ENCODE data around the gene SPEM2.

SPEM2 gene

GRCh38 chr17:7389924-7390910 lies 35.2 kb upstream of the SPEM2 start:
- TF ChIP-seq POU2F2 (IDR thresholded peaks at IDR 0.05; ENCODE audit: low read depth, low read length), result no peak
- no peak for TF ChIP-seq POLR2AphosphoS5 (IDR thresholded peaks at IDR 0.05; ENCODE audit: low read depth, low read length)
- no peak for TF ChIP-seq PAX5 (IDR thresholded peaks at IDR 0.05; ENCODE audit: insufficient read depth, low read length, severe bottlenecking)
- no peak for TF ChIP-seq POLR2A (IDR thresholded peaks at IDR 0.05; ENCODE audit: low read depth, low read length)
- TF ChIP-seq SPI1 (IDR thresholded peaks at IDR 0.05; ENCODE audit: low read depth, low read length), result no peak
- no peak for TF ChIP-seq TAF1 (IDR thresholded peaks at IDR 0.05; ENCODE audit: low read depth, low read length)

GRCh38 chr17:7391307-7391706 lies 34.1 kb upstream of the SPEM2 start:
- DNase-seq (ENCODE audit: insufficient read length, low spot score), result no peak
- no peak for TF ChIP-seq SPI1 (IDR thresholded peaks at IDR 0.05; ENCODE audit: low read depth, low read length)
- TF ChIP-seq POLR2A (IDR thresholded peaks at IDR 0.05; ENCODE audit: low read depth, low read length), result no peak
- no peak for FAIRE-seq

More at GRCh38 chr17:7389924-7390910, 35.2 kb upstream of the SPEM2 start:
- no peak for FAIRE-seq
- no peak for DNase-seq (ENCODE audit: insufficient read length, low spot score)

DNA sequence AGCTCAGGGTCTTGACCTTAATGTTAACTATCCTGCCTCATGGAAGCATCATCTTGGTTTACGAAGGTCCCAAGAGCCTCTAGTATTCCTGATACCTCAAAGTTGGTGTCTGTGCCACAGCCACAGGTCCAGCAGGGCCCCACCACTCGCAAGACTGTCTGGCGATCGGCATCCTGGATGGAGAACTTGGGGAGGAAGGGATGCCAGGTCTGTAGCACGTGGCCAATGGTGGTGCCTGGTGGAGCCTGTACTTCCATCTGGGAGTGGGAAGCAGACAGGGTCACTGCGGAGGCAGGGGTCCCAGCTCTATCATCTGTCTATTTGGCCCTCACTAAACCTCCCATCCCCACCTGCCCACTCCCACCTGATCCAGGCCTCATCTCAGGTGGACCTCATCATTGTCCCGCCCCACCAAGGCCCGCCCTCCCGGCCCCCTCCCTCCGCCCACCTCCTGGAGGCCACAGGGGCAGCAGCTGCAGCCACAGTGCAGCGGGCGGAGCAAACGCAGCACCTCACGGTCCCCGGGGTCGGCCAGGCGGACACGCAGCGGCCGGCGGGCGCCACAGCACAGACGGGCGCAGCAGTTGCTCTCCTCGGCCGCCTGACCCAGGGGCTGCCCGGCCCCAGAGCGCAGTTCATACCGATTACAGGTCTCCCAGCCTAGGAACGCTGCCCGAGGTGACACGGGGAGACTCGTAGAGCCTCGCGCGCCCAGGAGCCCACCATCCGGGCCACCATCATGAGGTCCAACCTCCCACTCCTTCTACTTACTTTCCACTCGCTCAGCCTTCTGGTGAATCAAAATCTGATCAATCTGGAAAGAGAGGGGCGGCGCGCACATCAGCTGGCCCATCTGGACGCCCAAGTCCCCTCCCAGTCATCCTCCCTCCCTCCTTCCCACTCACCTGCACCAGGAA lies 32.5 kb upstream of the SPEM2 start:
- TF ChIP-seq TAF1 (IDR thresholded peaks at IDR 0.05; ENCODE audit: low read depth, low read length) (no peak), POLR2AphosphoS5 (IDR thresholded peaks at IDR 0.05; ENCODE audit: low read depth, low read length) (no peak), SPI1 (IDR thresholded peaks at IDR 0.05; ENCODE audit: low read depth, low read length) (no peak), POLR2A (IDR thresholded peaks at IDR 0.05; ENCODE audit: low read depth, low read length) (no peak)
- DNase-seq (ENCODE audit: insufficient read length, low spot score) (no peak), FAIRE-seq (peak; percentile 23)

- TF ChIP-seq PAX5 (IDR thresholded peaks at IDR 0.05; ENCODE audit: insufficient read depth, low read length, severe bottlenecking) (no peak), SPI1 (IDR thresholded peaks at IDR 0.05; ENCODE audit: low read depth, low read length) (no peak), POU2F2 (IDR thresholded peaks at IDR 0.05; ENCODE audit: low read depth, low read length) (no peak), TAF1 (IDR thresholded peaks at IDR 0.05; ENCODE audit: low read depth, low read length) (no peak), POLR2A (IDR thresholded peaks at IDR 0.05; ENCODE audit: low read depth, low read length) (no peak), POLR2AphosphoS5 (IDR thresholded peaks at IDR 0.05; ENCODE audit: low read depth, low read length) (no peak)
- peak; percentile 86 for FAIRE-seq
Observed at GRCh38 chr17:7393613-7394451, 31.6 kb upstream of the SPEM2 start.

DNA sequence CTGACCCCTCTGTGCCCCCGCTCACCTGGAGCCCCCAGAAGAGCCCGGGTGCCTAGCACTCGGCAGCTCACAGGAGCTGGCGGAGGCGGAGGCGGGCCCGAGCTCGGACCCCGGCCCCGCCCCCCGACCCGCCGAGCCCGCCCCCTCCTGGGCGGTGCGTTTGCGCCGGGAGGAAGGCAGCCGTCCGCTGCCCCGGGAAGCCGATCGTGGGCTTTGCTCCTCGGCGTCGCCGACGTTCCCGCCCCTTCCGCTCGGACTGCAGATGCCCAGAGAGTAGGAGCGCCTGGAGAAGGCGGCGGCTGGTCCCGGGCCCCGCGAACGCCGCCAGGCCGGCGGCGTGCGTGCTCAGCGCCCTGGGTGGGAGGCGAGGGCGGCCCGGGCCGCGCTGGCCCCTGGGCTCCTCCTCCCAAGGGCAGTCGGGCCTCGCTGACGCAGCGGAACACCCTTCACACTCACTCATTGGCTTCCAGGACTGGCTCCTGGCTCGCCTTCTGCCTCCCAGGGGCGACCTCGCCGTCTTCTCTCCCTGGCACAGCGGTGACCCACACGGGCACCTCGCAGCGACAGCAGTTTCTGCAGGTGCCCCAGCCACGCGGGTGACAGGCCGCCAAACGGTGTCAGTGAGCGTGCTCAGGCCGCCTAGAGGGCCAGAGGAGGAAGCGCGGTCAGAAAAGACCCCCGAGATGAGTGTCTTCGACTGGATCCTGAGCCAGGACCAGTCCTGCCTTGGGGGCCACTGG lies 30.8 kb upstream of the SPEM2 start, which contains the start of gene PLSCR3:
Gene PLSCR3, minus strand, starts transcription at position 74 of the 740 bp plus-strand sequence. CDS start 415 bp downstream, outside the sequence.
- TF ChIP-seq POLR2A (IDR thresholded peaks at IDR 0.05; ENCODE audit: low read depth, low read length), result peak; percentile 22; the same call in 1 of the 2 replicates
- TF ChIP-seq PAX5 (IDR thresholded peaks at IDR 0.05; ENCODE audit: insufficient read depth, low read length, severe bottlenecking), result no peak
- DNase-seq (ENCODE audit: insufficient read length, low spot score) (peak; percentile 98), FAIRE-seq (peak; percentile 97)

More at GRCh38 chr17:7393613-7394451, 31.6 kb upstream of the SPEM2 start:
- DNase-seq (ENCODE audit: insufficient read length, low spot score), result no peak

- FAIRE-seq (no peak), DNase-seq (ENCODE audit: insufficient read length, low spot score) (no peak)
- TF ChIP-seq POLR2A (IDR thresholded peaks at IDR 0.05; ENCODE audit: low read depth, low read length) (no peak), PAX5 (IDR thresholded peaks at IDR 0.05; ENCODE audit: insufficient read depth, low read length, severe bottlenecking) (no peak), POLR2AphosphoS5 (IDR thresholded peaks at IDR 0.05; ENCODE audit: low read depth, low read length) (no peak), POU2F2 (IDR thresholded peaks at IDR 0.05; ENCODE audit: low read depth, low read length) (no peak), SPI1 (IDR thresholded peaks at IDR 0.05; ENCODE audit: low read depth, low read length) (no peak), TAF1 (IDR thresholded peaks at IDR 0.05; ENCODE audit: low read depth, low read length) (no peak)
Observed at GRCh38 chr17:7396147-7396546, 29.3 kb upstream of the SPEM2 start.

GRCh38 chr17:7398612-7399011 lies 26.8 kb upstream of the SPEM2 start:
- no peak for DNase-seq (ENCODE audit: insufficient read length, low spot score)
- no peak for FAIRE-seq
- no peak for TF ChIP-seq POLR2AphosphoS5 (IDR thresholded peaks at IDR 0.05; ENCODE audit: low read depth, low read length)
- no peak for TF ChIP-seq TAF1 (IDR thresholded peaks at IDR 0.05; ENCODE audit: low read depth, low read length)
- TF ChIP-seq POU2F2 (IDR thresholded peaks at IDR 0.05; ENCODE audit: low read depth, low read length), result no peak
- no peak for TF ChIP-seq SPI1 (IDR thresholded peaks at IDR 0.05; ENCODE audit: low read depth, low read length)

GRCh38 chr17:7403043-7403726 lies 22.2 kb upstream of the SPEM2 start:
- peak; percentile 40 for FAIRE-seq
- no peak for DNase-seq (ENCODE audit: insufficient read length, low spot score)
- TF ChIP-seq SPI1 (IDR thresholded peaks at IDR 0.05; ENCODE audit: low read depth, low read length) (no peak), TAF1 (IDR thresholded peaks at IDR 0.05; ENCODE audit: low read depth, low read length) (no peak), PAX5 (IDR thresholded peaks at IDR 0.05; ENCODE audit: insufficient read depth, low read length, severe bottlenecking) (no peak), POLR2A (IDR thresholded peaks at IDR 0.05; ENCODE audit: low read depth, low read length) (no peak), POU2F2 (IDR thresholded peaks at IDR 0.05; ENCODE audit: low read depth, low read length) (no peak), POLR2AphosphoS5 (IDR thresholded peaks at IDR 0.05; ENCODE audit: low read depth, low read length) (no peak)

Measured in GM12891 (cell line).